Activated T-helper 1 cell treated with anti-CD3 and anti-CD28 coated beads, Interleukin-2, amount 50 U/mL, for 16 hours (primary cell): Measurements from ENCODE around the gene RAET1G.
"Not testable (repeated sequence)": the region's sequence is repeated elsewhere in the genome, so short reads cannot be mapped to it uniquely, and the experiment has no call there.

ENCODE experiments used
- DNase-seq, 2 donors: peaks; one replicate each; pipeline ENCODE4 v3.0.0-alpha.2; 2020; ENCODE audit warnings: low read depth in 1 of 2, low spot score in 1 of 2

RAET1G gene, protein sequence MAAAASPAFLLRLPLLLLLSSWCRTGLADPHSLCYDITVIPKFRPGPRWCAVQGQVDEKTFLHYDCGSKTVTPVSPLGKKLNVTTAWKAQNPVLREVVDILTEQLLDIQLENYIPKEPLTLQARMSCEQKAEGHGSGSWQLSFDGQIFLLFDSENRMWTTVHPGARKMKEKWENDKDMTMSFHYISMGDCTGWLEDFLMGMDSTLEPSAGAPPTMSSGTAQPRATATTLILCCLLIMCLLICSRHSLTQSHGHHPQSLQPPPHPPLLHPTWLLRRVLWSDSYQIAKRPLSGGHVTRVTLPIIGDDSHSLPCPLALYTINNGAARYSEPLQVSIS

GRCh38 chr6:149922642-149923326 is at the start of gene RAET1G:
TSS of gene RAET1G (minus strand) at chr6:149923121. CDS start at chr6:149923010, 111 bp downstream.
- DNase-seq = peak; percentile 56 to 67

- no peak for DNase-seq
Observed at GRCh38 chr6:149969635-149970034, 46.7 kb upstream of the RAET1G start.

DNA sequence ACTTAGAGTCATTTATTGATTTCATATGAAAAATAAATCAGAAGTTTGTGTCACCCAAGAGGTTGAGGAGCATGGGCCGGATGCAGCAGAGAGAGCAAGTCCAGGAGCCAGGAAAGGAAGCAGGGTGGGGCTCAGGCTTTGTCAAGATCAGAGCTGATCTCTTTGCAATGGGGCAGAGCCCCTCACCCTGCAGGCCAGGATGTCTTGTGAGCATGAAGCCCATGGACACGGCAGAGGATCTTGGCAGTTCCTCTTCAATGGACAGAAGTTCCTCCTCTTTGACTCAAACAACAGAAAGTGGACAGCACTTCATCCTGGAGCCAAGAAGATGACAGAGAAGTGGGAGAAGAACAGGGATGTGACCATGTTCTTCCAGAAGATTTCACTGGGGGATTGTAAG is 46.0 kb upstream of the RAET1G start:
- not testable (repeated sequence) for DNase-seq

GRCh38 chr6:149967999-149968398 is 45.1 kb upstream of the RAET1G start:
- not testable (repeated sequence) for DNase-seq

DNA sequence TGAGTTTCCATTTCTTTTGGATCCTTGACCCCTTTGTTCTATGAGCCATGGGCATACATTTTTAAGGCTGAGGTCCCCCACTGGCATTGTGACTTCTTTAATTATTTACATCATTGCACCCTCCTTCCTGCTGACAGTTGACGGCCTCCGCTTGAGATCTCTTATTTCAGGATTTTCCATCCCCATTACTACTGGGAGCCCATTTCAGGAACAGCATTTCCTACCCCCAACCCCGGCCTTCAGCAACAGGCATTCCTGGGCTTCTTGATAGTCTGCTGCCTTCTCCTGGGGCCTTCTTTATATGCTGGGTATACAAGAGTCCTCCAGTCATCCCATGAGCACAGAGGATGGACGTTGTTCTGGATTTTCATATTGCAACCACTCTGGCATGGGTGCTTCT is 44.7 kb upstream of the RAET1G start:
- no peak for DNase-seq

GRCh38 chr6:149966319-149966718 is 43.4 kb upstream of the RAET1G start:
- not testable (repeated sequence) for DNase-seq

GRCh38 chr6:149965194-149966020 is 42.5 kb upstream of the RAET1G start:
- no peak for DNase-seq

DNA sequence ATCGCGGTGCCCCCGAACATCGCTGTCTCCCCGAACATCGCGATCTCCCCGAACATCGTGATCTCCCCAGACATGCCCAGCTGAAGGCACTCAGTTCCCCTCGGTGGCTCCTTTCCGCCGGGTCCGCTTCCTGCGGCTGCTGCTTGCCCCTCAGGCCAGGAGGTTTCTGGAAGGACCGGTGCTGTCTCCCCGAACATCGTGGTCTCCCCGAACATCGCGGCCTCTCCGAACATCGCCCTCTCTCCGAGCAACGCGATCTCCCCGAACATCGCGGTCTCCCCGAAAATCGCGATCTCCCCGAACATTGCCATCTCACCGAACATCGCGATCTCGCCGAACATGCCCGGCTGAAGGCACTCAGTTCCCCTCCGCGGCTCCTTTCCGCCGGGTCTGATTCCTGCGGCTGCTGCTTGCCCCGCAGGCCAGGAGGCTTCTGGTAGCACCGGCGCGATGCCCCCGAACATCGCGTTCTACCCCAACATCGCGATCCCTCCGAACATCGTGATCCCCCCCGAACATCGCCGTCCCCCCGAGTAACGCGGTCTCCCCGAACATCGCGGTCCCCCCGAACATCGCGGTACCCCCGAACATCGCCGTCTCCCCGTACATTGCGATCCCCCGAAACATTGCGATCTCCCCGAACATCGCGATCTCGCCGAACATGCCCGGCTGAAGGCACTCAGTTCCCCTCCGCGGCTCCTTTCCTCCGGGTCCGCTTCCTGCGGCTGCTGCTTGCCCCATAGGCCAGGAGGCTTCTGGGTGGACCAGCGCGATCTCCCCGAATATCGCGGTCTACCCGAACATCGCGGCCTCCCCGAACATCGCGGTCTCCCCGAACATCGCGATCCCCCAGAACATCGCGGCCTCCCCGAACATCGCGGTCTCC is 41.6 kb upstream of the RAET1G start:
- no peak for DNase-seq

DNA sequence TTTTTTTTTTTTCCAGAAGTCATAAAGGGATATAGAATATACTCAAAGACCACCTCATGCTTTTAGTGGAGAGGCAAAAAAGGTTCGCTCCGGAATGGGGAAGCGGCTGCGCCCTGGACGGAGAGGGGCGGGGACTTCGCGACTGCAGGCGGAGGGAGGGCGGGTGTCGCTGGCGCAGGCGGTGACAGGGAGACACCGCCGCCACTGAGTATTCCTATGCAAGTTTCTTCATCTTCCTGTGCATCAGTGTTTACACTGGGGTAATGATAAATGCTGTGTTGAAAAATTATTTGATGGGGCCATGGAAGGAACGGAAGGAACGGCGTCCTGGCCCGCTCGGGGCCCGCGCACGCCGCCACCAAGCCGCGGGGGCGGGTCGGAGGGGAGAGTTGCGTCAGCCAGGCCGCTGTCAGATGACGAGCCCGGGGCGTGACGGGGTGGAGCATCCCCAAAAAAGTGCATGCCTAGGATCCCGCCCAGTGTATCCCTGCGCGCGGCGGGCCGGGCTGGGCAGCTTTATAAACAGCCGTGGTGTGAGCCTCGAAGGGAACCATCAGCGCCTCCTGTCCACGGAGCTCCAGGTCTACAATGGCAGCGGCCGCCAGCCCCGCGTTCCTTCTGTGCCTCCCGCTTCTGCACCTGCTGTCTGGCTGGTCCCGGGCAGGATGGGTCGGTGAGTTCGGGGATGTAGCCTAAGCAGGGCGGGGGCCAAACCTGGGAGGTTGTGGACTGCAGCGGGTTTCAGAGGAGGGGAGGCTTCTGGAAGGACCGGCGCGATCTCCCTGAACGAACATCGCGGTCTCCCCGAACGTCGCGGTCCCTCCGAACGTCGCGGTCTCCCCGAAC is 40.8 kb upstream of the RAET1G start, which contains the start of gene ULBP1:
ULBP1 (plus strand) TSS at position 482 of the 846 bp plus-strand sequence; CDS start at position 589, 107 bp downstream.
- peak; percentile 20 to 64 for DNase-seq

GRCh38 chr6:149963212-149963461 is 40.2 kb upstream of the RAET1G start:
- DNase-seq = no peak

DNA sequence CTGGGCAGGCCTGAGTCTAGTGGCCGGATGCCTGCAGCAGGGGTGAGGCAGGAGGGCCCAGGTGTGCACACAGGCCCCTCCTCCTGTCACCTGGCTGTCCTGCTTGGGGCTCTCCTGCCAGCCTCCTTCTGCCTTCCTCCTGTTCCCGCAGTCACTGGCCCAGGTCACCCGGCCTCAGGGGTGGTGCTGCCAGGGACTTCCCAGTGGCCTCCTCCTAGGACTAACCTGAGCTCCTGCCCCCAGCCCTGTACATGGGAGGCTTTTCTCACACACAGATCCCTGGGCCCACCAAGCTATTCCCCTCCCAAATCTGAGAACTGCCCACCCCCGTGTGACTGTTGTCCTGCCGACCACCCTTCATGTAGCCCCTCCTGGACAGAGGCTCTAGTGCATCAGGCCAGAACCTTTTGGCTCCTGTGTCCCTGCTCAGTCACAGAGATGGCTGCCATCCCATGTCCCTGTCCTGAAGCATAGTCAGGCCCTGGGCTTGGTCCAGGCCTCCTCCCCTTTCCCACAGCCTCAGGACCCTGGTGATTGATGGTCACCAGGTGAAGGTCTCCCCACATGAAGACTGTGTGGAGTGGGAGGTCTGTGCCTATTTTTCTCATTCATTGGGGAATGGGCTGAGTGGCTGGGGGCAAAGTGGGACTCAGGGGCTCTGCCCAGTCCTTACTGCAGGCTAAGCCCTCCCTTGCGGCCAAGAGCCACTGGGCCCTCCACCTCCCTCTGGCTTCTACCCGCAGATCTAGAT is 39.7 kb upstream of the RAET1G start:
- no peak for DNase-seq

- DNase-seq = no peak
Observed at GRCh38 chr6:149961728-149962425, 39.0 kb upstream of the RAET1G start.

GRCh38 chr6:149960488-149960887 is 37.6 kb upstream of the RAET1G start:
- DNase-seq = no peak

GRCh38 chr6:149959806-149960205 is 36.9 kb upstream of the RAET1G start:
- not testable (repeated sequence) for DNase-seq

DNA sequence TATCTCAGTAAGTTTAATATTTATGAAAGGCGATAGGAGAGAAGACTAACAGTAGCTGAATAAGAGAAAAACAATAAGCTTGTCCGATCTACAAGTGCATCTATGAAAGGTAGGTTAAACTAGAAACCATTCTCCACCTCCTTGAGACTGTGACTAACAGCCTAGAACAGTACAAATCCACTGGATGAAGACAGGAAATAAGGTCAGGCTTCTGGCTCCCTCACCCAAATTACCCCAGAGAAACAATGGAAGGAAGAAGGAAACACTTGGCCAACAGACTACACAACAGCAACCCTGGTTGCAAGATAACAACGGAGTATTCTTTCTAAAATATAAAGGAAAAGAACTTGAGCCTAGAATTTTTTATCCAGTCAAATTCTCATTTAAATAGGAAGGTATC is 35.2 kb upstream of the RAET1G start:
- not testable (repeated sequence) for DNase-seq

DNA sequence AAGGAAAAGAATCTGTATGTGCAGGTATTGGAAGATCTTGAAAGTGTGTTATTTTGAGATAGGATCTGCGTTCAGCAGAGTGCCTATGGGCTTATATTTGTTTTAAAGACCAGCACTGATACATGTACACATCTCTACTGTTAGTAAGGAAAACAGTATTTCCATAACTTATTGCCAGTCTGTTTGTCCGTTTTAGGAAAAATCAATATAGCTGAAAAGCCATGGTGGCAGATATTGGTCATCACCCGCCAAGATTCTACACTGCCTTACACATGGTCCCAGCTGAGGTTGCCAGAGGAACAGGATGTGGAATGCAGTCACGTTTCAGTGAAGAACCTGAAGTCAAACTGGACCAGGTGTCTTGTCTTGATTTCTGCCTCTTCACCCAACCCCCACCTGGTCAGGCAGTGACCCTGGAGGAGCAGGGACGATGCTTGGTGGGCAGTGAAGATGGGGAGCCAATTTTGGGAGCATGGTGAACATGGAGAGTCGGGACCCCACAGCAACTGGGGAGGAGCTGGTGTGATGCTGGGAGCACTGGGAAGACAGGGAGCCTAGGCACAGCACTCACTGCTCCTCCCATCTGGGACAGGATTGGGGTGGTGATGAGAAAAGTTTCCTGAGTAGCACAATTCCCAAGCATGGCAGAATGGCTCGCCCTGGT is 32.9 kb upstream of the RAET1G start:
- DNase-seq = not testable (repeated sequence)

- not testable (repeated sequence) for DNase-seq
Observed at GRCh38 chr6:149954984-149955653, 32.2 kb upstream of the RAET1G start.
